OCI-M2 (cell line): ENCODE results near the gene TNRC6A.
"Not testable (repeated sequence)": the region's sequence is repeated elsewhere in the genome, so short reads cannot be mapped to it uniquely, and the experiment has no call there.

Experiments
- DNase-seq: peaks from one replicate; lab custom pipeline; 2025; ENCODE audit not compliant: unreplicated experiment; lab: John Stamatoyannopoulos, UW

The TNRC6A gene

DNA sequence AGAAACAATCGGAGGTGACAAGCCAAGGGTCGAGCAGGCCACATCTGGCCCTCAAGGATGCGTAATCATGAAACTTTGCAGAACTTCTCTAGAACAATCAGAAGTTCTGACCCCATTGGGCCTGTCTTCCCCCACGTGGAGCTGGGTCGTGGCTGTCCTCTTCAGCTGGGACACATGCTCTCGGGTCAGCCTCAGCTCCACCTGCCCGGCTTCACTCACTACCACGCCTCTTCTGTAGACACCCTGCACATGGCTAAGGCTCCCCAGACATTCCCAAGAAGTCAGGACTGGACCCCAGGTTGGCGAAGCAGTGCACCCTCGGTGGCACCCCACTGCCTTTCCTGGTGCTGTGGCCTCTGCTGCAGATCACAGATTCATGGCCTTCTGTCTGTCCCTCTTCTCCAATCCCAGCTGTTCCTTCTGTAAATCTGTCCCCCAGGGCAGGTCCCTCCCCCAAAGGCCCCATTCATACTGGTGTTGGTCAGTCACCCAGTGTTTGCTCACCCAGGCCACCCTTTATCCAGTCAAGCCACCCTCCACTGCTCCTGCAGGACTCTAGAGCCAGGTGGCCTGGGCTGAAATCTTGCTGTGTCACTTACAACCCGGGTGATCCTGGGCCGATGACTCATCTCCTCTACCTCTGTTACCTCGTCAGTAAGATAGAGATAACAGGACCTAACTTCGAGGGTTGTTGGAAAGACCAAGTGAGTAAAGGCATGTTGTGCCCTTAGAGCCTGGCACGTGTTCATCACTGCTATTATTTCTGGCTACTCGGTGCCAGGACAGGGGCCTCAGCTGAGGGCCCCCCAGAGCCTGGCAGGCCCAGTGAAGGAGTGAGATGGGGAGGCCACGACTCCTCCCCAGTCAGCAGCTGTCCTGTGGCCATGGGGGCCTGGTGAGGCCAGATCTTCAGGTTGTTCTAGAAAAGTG is 114.9 kb downstream of the TNRC6A start:
- no peak for DNase-seq

DNA sequence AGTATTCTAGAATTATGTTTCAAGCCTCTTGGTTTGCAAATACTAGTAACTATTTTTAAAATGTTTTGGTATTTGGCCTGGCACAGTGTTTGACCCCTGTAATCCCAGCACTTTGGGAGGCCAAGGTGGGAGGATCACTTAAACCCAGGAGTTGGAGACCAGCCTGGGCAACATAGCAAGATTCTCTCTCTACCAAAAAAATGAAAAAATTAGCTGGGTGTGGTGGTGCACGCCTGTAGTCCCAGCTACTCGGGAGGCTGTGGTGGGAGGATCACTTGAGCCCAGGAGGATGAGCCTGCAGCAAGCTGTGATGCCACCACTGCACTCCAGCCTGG is 115.5 kb downstream of the TNRC6A start:
- not testable (repeated sequence) for DNase-seq

DNA sequence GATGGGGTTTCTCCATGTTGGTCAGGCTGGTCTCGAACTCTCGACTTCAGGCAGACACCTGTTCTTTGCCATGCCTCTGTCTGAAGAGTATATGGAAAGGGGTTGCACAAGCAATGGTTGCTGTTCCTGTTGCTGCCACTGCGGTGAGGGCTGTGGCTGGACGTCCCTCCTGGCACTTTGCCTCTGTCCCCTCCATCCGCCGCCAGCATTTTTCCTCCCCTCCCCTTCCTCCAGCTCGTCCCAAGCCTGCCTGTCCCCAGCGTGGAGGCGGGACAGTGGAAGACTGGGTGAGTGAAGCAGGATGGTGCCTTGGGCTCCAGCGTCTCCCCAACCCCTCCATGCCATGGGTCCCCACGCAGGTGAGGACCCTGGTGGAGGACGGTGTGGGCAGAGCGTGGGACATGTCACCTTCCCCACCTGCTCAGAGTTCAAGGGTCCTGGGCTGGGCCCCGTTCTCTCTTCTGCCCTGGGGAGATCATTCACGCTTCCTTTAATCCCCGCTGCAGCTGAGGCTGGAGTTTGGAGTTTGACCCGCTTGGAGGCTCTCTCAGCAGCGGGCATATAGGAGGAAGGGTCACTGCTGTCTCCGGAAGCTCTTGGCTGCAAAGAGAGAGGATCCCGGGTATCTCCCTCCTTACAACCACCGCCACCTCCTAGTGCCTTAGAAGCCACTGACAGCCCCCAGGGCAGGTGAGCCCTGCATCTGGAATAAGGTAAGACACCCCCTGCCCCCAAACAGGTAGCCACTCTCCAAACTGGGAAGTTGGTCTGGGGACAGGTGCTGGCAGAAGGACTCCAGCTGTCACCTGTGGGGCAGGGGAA is 116.5 kb downstream of the TNRC6A start, which contains the start of gene SLC5A11:
SLC5A11 (plus strand) TSS at position 238 of the 822 bp plus-strand sequence. CDS start 12,681 bp downstream, outside the sequence.
- DNase-seq = no peak

DNA sequence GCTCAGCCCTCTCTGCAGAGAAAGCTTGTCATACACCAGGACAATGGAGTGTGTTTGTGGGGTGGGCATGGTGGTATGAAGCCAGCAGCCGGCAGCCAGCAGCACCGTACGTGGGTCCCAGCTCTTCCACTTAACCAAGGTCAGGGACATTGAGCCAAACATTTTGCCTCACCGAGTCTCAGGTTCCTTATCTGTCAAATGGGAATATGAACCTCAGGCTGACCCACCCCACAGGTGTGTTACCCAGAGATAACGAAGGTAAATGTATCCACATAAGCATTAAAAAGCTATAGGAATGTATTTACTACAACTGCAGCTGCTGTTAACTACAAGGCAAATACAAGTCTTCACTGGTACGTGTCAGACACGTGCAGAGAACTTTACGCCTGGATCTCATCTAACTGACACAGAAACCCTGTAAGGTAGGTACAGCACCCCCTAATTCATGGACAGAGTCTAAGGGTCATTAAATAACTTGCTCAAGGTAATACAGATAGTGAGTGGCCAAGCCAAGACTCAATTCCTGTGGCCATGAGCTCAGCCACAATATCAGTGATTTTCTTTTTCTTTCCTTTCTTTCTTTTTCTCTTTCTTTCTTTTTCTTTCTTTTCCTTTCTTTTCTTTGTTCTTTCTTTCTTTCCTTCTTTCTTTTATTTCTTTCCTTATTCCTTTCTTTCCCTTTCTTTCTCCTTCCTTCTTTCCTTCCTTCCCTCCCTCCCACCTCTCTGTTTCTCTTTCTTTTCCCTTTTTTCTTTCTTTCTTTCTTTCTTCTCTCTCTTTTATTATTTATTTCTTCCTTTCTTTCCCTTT is 117.3 kb downstream of the TNRC6A start:
- no peak for DNase-seq

DNA sequence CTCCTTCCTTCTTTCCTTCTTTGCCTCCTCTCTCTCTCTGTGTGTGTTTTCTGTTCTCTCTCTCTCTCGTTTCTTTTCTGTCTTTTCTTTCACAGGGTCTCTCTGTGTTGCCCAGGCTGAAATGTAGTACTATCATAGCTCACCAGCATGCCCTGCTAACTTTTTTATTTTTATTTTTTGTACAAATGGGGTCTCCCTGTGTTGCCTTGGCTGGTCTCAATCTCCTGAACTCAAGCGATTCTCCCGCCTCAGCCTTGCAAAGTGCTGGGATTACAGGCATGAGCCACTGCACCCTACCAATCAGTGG is 117.9 kb downstream of the TNRC6A start:
- DNase-seq = no peak

DNA sequence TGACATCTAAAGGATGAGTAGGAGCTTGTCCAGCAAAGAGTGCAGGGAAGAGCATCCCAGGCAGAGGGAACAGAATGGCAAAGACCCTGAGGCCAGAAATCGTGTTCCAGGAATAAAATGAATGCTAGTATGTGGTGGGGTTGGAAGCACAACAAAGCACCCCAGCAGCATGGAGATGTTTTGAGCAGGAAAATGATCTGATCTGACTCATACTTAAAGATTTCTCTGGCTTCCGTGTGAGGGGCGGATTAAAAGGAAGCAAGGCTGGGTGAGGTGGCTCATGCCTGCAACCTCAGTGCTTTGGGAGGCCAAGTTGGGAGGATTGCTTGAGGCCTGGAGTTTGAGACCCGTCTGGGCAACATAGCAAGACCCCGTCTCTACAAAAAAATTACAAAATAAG is 118.6 kb downstream of the TNRC6A start:
- DNase-seq = no peak

DNA sequence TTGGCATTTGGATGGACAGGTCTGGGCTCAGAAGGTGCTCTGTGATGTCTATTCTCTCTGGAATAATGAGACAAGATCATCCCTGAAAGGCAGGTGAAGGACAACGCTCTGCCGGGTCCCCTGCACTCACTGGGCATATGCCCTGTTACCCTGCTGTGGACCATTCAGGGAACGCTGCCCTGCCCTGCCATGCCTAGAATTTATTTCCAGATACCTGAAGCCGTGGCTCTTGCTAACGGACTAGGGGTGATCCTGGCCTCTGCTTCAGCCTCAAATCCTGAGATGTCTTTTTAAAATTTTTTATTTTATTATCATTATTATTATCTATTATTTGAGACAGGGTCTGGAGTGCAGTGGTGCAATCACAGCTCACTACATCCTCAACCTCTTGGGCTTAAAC is 120.2 kb downstream of the TNRC6A start:
- no peak for DNase-seq

DNA sequence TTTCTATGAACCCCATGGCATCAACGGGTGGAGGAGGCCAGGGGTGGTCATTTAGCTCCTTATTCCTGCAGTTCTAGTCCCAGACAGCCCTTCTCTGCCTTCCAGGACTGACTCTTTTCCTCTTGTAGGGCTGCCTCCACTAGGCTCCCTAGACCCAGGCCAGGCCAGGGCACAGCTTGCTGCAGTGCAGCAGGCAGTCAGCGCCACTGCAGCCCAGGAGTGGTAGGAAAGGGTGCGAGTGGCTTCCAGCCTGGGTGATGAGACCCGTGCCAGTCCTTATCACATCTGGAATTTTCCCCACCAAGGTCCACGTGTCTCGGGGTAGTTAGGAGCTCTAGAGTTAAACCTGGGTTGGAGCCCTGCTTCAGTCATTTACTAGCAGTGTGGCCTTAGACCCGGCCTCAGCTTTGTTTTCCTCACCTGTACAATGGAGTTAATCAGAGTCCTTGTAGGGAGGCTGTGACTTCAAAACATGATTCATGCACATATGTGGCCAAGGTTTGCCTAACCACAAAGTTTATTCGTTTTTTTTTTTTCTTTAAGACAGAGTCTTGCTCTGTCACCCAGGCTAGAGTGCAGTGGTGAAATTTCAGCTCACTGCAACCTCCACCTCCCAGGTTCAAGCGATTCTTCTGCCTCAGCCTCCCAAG is 121.0 kb downstream of the TNRC6A start:
- no peak for DNase-seq

DNA sequence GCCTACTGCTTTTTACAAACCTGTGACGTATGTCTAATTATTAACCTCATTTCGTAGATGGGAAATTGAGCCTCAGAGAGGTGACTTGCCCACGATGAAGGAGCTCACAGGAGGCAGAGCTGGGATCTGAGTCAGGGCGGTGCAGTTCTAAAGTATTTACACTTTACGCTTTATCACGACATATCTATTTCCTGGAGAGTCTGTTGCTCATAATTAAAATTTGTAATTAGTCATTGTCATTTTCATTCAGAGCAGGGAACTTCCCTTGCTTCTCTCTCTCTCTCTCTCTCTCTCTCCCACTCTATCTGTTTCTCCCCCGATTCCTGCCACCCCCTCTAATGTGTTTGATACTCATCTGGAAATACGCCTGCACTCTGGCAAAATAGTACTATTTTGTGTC is 122.2 kb downstream of the TNRC6A start:
- DNase-seq = no peak

DNA sequence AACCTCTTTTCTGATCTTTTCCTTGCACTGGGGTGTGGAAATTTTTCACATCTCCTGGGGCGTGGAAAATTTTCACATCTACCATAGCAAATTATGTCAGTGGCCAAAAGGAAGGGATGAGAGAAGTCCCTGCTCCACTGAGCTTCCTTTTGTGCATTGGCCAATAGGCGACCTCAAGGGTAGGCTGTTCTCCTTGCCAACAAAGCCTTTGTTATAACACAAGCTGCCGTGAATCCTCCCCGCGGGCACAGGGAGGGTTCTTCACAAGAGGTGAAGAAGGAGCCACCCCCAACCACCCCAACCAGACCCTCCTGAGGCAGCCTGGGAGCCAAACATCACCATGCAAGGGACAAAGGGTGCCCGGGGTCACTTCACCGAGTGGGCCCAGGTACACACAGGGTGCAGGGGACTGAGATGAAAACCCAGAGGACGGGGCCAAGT is 122.8 kb downstream of the TNRC6A start:
- DNase-seq = no peak

DNA sequence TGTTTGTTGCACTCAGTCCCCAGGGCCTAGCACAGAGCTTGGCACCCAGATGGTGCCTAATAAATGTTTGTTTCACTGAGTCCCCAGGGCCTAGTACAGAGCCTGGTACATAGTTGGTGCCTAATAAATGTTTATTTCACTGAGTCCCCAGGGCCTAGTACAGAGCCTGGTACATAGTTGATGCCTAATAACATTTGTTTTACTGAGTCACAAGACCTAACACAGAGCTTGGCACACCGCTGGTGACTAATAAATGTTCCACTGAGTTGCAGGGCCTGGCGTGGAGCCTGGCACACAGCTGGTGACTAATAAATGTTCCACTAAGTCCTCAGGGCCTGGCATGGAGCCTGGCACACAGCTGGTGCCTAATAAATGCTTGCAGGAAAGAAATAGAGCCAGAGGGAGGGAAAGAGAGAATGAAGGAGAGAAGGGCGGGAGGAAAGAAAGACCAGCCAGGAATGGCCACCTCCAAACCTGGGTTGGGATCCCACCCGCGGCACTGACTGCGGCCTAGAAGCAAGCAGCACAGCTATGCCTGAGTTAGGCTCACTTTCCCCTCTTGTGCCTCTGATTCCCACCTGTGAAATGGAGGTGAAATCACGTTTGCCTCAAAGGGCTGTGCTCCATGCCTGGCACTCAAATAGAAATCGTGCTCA is 123.8 kb downstream of the TNRC6A start:
- no peak for DNase-seq

DNA sequence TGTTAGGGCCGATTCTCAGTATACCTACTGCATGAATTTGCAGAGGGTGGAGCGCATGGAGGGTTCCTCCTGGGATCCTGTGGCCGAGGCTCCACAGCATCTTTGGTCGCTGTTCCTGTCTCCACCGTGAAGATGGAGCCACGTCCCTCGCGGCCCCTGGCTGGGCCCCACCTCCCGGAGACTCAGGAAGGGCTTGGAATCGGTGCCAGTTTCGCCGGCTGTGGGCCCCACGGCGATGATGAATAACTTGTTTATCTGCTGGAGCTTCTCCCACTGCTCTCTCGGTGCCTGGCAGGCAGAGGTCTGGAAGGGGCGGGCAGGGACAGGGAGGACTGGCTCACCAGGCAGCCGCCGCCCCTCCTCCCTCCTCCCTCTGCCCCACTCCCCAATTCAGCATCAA is 124.4 kb downstream of the TNRC6A start:
- DNase-seq = no peak

DNA sequence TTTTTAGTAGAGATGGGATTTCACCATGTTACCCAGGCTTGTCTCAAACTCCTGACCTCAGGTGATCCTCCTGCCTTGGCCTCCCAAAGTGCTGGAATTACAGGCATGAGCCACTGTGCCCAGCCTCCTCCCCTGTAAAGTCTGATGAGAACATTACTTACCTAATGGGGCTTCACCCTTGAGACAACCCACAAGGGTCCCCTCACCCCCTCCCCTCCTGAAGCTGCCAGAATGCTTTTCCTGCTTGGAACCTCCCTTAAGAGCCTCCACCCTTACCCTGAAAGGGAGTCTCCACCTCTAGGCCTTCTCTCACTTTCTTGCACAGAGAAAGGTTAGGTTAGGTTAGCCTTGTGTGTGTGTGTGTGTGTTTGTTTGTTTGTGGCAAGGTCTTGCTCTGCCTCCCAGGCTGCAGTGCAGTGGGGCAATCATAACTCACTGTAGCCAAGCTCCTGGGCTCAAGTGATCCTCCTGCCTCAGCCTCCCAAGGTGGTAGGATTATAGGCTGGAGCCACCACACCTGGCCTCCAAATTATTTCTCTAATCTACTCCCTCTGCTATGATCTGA is 125.2 kb downstream of the TNRC6A start:
- no peak for DNase-seq

DNA sequence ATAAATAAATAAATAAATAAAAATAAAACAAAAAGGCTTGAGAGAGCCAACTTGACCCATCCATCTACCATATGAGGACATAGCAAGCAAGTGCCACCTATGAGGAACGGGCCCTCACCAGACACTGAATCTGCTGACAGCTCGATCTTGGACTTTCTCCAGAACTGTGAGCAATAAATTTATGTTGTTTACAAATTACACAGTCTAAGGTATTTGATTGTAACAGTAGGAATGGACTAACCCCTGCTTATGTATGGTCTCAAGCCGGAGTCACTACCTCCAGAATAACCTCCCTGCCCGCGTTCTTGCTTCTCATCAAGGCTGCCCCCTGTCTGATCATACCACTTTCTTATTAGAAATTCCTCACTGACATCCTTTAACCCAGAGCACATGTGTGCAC is 126.2 kb downstream of the TNRC6A start:
- DNase-seq = no peak

DNA sequence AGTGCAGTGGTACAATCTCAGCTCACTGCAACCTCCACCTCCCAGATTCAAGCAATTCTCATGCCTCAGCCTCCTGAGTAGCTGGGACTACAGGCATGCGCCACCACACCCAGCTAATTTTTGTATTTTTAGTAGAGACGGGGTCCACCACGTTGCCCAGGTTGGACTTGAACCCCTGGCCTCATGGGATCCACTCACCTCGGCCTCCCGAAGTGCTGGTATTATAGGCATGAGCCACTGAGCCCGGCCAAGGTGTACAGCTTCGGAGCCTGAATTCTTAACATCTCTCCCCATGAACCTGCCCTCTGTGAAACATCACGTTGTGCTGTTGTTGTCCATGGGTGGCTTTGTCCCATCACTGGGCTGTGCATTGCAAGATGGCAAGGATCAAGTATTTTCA is 127.4 kb downstream of the TNRC6A start:
- not testable (repeated sequence) for DNase-seq

DNA sequence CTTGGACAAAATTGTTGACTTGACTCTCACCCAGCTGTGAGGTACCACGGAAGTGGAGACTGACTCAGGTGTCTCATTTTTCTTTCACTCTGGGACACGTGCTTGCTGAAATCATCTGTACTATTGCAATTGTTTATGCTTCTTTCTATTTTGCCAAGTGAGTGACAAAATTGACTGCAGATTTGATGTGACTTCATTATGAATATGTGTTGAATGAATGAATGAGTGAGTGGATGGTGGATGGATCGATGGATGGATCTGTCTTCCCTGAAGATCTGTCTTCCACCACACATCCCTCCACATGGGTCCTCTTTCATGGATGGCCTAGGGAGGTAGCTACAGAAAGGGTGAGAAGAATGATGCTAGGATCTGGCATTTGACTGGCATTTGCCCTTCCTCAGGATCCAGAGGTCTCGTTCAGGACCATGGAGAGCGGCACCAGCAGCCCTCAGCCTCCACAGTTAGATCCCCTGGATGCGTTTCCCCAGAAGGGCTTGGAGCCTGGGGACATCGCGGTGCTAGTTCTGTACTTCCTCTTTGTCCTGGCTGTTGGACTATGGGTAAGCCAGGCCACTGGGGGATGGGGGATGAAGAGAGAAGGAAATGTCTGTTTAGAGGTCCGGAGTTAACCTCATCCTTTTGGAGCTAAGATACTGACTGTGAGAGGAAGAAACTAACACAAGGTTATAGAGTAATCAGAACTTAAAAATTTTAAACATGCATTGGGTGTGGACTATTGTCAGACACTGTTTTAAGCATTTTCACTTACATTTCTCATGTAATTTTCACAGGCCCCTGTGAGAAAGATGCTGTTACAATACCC is 129.0 kb downstream of the TNRC6A start:
- no peak for DNase-seq

DNA sequence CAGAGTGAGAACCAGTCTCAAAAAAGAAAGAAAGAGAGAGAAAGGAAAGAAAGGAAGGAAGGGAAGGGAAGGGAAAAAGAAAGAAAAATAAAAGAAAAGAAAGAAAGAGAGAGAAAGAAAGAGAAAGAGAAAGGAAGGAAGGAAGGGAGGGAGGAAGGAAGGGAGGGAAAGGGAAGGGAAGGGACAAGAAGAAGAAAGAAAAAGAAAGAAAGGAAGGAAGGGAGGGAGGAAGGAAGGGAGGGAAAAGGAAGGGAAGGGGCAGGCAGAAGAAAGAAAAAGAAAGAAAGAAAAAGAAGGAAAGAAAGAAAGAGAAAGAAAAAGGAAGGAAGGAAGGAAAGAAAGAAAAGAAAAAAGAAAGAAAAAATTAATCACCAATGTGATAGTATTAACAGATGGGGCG is 132.0 kb downstream of the TNRC6A start:
- DNase-seq = no peak

DNA sequence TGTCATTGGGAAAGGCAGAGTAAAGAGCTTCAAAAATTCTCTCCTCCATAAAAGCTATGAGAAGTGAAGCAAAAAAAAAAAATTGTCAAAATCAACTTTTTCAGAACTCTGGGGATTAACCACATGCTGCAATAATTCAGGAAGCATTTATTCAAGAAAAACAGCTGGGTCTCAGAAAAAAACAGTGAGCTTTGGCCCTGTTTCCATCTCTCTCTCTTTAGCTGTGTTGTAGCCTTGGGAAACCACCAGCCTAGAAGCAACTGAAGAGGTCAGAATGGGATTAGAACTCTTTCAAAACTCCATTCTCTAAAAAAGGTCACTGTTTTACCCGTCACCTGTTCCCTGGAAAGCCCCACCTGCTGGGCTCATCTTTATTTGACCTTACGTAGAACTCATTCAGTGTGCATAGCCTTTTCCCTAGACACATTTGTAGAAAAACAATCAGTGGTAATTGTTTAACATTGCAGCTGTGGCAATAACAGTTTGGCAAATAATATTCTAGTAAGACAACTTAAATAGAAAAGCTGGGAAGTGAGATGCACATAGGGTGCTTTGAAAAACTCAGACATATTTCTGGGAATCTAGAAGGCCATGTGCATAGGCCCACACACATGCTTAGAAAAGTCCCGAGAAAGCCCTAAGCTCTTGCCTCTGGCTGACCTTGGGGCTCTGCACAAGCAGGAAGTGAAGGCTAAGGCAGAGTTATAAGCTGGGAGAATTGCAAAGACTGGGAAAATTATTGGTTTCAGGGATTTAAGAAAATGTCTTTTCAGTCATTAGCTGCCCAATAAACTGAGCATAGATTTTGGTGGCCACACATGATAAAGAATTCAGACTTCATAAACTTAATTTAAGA is 134.4 kb downstream of the TNRC6A start:
- DNase-seq = no peak
